Vagina (tissue), 2 donors: Measurements from ENCODE around the gene NOP56.
"Not testable (repeated sequence)": the region's sequence is repeated elsewhere in the genome, so short reads cannot be mapped to it uniquely, and the experiment has no call there.

Source experiments
- CTCF ChIP-seq, 3 experiments: fragments of 450-650 bp in 2 of 3; fragments of 200-600 bp in 1 of 3; sonication (generic) in 1 of 3; IDR thresholded peaks; one replicate each; pipeline ENCODE4 v1.5.1; 2017 to 2019; ENCODE audit warnings: antibody characterized with exemption in 3 of 3, mild to moderate bottlenecking in 2 of 3, moderate library complexity in 2 of 3
- POLR2A ChIP-seq, 2 donors: fragments of 450-650 bp; IDR thresholded peaks; one replicate each; pipeline ENCODE4 v1.6.1; 2017; ENCODE audit warnings: antibody characterized with exemption in 2 of 2, mild to moderate bottlenecking in 2 of 2, moderate library complexity in 2 of 2

GRCh38 chr20:2695984-2696525 lies 43.6 kb downstream of the NOP56 start:
- TF ChIP-seq CTCF, POLR2A (IDR thresholded peaks at IDR 0.05): not testable (repeated sequence)
